Panc1 (cell line): ENCODE measurements around the gene ARHGAP25. TPM values are rescaled to one million over a fixed set of nuclear protein-coding genes. Genes with fewer than 3 reads are reported as not detected.

Experiments
- ATAC-seq: fragments of 200-7000 bp; cut with Tn5 transposase; 2 replicates; pipeline ENCODE4 v1.9.1; 2020; ENCODE audit warnings: mild to moderate bottlenecking, moderate library complexity
- BruUV-seq: library from RNA; stranded (reverse); fragments of 400-500 nt; replicated peaks from 2 replicates; lab custom pipeline; 2021; lab: Mats Ljungman, UMichigan
- CTCF ChIA-PET: fragments of 300-600 bp; sonication (Branson Sonifier 250); formaldehyde crosslinking; loops from one replicate; lab custom pipeline; 2022; ENCODE audit warnings: antibody characterized with exemption; lab: Charles Lee
- POLR2A ChIA-PET: fragments of 300-600 bp; sonication (Branson Sonifier 250); formaldehyde crosslinking; loops from one replicate; lab custom pipeline; 2022; ENCODE audit warnings: antibody characterized with exemption; lab: Charles Lee
- DNase-seq: peaks from one replicate; pipeline ENCODE4 v3.0.0-alpha.2; 2010; ENCODE audit warnings: low read depth, low spot score
- H3K27ac ChIP-seq: 2 replicates; pipeline ENCODE4 v1.5.1; 2011; ENCODE audit warnings: mild to moderate bottlenecking, low read length, inconsistent platforms
- H3K27me3 ChIP-seq: fragments of 200-500 bp; sonication (Bioruptor generic); 2 replicates; pipeline ENCODE4 v1.6.0; 2014; ENCODE audit warnings: low read length, inconsistent platforms; ENCODE audit not compliant: control insufficient read depth, insufficient read depth
- H3K36me3 ChIP-seq: fragments of 200-500 bp; sonication (Bioruptor generic); 2 replicates; pipeline ENCODE4 v1.5.1; 2014; ENCODE audit warnings: inconsistent platforms, mild to moderate bottlenecking, low read length, moderate library complexity; ENCODE audit not compliant: control insufficient read depth, insufficient read depth
- H3K4me1 ChIP-seq: 2 replicates; pipeline ENCODE4 v1.5.1; 2011; ENCODE audit warnings: inconsistent platforms, mild to moderate bottlenecking, low read length, moderate library complexity; ENCODE audit not compliant: control insufficient read depth, insufficient read depth
- H3K4me3 ChIP-seq, 2 experiments: 2 replicates each; pipeline ENCODE4 v1.5.1; 2011 to 2012; ENCODE audit warnings: low read depth in 2 of 2, low read length in 2 of 2, mild to moderate bottlenecking in 2 of 2, inconsistent platforms in 1 of 2, moderate library complexity in 1 of 2
- H3K9me3 ChIP-seq: fragments of 200-500 bp; sonication (Bioruptor generic); 2 replicates; pipeline ENCODE4 v1.5.1; 2014; ENCODE audit warnings: low read depth, mild to moderate bottlenecking, inconsistent platforms, low read length, moderate library complexity; ENCODE audit not compliant: control insufficient read depth, insufficient read depth
- POLR2AphosphoS5 ChIP-seq: IDR thresholded peaks from 2 replicates; pipeline ENCODE4 v1.6.1; 2012; ENCODE audit warnings: mild to moderate bottlenecking, low read depth, low read length, moderate library complexity
- SIN3A ChIP-seq: IDR thresholded peaks from 2 replicates; pipeline ENCODE4 v1.6.1; 2012; ENCODE audit warnings: low read depth, mild to moderate bottlenecking, low read length, moderate library complexity, borderline replicate concordance; ENCODE audit not compliant: insufficient read depth
- TCF7L2 ChIP-seq: IDR thresholded peaks from 2 replicates; pipeline ENCODE4 v1.6.1; 2011; ENCODE audit warnings: mild to moderate bottlenecking, low read depth, low read length, inconsistent platforms
- in situ Hi-C: cut with HindIII; loops from 2 replicates; pipeline ENCODE4 v1.10.0; 2016; ENCODE audit warnings: low sequenced_read_pairs, low pct_unique_long_range_greater_than_20kb
- intact Hi-C: fragments of 100-400 bp; cut with micrococcal nuclease; formaldehyde crosslinking; loops from one replicate; pipeline ENCODE4 v1.10.0; 2022; ENCODE audit not compliant: unreplicated experiment
- total RNA-seq: library from RNA; stranded (reverse); gene quantifications from one replicate; pipeline ENCODE4 v1.2.1, GENCODE V29; 2021; ENCODE audit not compliant: unreplicated experiment
- TF ChIP-seq, protein P1 (sequence below): fragments of 450-650 bp; IDR thresholded peaks from 2 replicates; pipeline ENCODE4 v1.5.1; 2017; ENCODE audit warnings: mild to moderate bottlenecking
- TF ChIP-seq, protein P2 (sequence below), 2 experiments: IDR thresholded peaks; 2 replicates each; pipeline ENCODE4 v1.6.1; 2011 to 2012; ENCODE audit warnings: low read depth in 2 of 2, control low read depth in 1 of 2, low read length in 1 of 2, mild to moderate bottlenecking in 1 of 2, moderate library complexity in 1 of 2; ENCODE audit not compliant: insufficient read depth in 1 of 2

The ARHGAP25 gene
- total RNA-seq, 1 experiment from 2014 or later: 0.49 TPM

DNA sequence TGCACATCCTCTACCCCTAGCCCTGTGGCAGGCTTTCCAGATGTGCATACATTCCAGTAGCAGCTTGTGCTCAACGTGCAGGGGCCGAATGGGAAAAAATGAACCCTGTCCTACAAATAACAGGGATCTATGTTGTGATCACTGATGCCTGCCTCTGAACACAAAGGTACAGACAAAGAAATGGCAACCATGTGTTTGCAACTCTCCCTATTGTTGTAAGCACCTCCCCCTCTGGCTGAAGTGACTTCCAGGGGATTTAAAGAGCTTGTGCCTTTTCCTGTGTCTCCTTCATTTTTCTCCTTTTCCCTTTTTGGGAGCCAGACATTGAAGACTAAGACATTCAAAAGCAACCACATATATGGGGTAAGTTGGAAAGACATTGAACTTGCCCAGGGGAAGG lies 21.6 kb downstream of the ARHGAP25 start:
- H3K4me1 ChIP-seq: no peaks in the 10 kb centered on the region
- H3K36me3 ChIP-seq: no peaks in the 10 kb centered on the region
- TF ChIP-seq POLR2AphosphoS5 (no peak), SIN3A (no peak), TCF7L2 (no peak)
- TF ChIP-seq, protein P1, sequence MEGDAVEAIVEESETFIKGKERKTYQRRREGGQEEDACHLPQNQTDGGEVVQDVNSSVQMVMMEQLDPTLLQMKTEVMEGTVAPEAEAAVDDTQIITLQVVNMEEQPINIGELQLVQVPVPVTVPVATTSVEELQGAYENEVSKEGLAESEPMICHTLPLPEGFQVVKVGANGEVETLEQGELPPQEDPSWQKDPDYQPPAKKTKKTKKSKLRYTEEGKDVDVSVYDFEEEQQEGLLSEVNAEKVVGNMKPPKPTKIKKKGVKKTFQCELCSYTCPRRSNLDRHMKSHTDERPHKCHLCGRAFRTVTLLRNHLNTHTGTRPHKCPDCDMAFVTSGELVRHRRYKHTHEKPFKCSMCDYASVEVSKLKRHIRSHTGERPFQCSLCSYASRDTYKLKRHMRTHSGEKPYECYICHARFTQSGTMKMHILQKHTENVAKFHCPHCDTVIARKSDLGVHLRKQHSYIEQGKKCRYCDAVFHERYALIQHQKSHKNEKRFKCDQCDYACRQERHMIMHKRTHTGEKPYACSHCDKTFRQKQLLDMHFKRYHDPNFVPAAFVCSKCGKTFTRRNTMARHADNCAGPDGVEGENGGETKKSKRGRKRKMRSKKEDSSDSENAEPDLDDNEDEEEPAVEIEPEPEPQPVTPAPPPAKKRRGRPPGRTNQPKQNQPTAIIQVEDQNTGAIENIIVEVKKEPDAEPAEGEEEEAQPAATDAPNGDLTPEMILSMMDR: no peak
- TF ChIP-seq, protein P2, sequence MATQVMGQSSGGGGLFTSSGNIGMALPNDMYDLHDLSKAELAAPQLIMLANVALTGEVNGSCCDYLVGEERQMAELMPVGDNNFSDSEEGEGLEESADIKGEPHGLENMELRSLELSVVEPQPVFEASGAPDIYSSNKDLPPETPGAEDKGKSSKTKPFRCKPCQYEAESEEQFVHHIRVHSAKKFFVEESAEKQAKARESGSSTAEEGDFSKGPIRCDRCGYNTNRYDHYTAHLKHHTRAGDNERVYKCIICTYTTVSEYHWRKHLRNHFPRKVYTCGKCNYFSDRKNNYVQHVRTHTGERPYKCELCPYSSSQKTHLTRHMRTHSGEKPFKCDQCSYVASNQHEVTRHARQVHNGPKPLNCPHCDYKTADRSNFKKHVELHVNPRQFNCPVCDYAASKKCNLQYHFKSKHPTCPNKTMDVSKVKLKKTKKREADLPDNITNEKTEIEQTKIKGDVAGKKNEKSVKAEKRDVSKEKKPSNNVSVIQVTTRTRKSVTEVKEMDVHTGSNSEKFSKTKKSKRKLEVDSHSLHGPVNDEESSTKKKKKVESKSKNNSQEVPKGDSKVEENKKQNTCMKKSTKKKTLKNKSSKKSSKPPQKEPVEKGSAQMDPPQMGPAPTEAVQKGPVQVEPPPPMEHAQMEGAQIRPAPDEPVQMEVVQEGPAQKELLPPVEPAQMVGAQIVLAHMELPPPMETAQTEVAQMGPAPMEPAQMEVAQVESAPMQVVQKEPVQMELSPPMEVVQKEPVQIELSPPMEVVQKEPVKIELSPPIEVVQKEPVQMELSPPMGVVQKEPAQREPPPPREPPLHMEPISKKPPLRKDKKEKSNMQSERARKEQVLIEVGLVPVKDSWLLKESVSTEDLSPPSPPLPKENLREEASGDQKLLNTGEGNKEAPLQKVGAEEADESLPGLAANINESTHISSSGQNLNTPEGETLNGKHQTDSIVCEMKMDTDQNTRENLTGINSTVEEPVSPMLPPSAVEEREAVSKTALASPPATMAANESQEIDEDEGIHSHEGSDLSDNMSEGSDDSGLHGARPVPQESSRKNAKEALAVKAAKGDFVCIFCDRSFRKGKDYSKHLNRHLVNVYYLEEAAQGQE (IDR thresholded peaks at IDR 0.05; ENCODE audit: insufficient read depth in 1 of 2, low read depth in 2 of 2, low read length in 1 of 2): no peak
- no peak for ATAC-seq
- intact Hi-C loops (loop anchor here (10.0 kb wide), 1 partner anchor 79 kb away; no protein-coding TSS in a partner anchor), in situ Hi-C loops (no loop called here)
- no peak for DNase-seq
- no peak overlapping the region for H3K27ac ChIP-seq
- H3K27me3 ChIP-seq: no peaks in the 10 kb centered on the region
- BruUV-seq: no TSS peak
- no peaks in the 10 kb centered on the region for H3K9me3 ChIP-seq
- no peak overlapping the region for H3K4me3 ChIP-seq
- ChIA-PET POLR2A (no interaction called here), CTCF (no interaction called here)

DNA sequence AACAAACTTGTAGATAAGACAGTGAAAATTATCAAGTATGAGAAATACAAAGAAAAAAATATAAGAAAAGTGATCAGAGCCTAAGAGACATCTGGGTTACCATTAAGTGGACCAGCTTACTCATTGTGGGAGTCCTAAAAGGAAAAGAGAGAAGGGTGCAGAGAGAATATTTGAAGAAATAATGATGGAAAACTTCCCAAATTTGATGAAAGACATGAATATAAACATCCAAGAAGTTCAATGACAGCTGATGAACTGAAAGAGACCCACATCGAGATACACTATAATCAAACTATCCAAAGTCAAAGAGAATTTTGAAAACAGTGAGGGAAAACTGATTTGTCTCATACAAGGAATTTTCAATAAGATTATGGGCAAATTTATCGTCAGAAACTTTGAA lies 22.5 kb downstream of the ARHGAP25 start:
- DNase-seq (no peak), ATAC-seq (no peak)
- no peak overlapping the region for H3K4me3 ChIP-seq
- TF ChIP-seq POLR2AphosphoS5: no peak
- no peak for TF ChIP-seq SIN3A
- no peak for TF ChIP-seq TCF7L2
- TF ChIP-seq, protein P1: no peak
- TF ChIP-seq, protein P2 (IDR thresholded peaks at IDR 0.05; ENCODE audit: insufficient read depth in 1 of 2, low read depth in 2 of 2, low read length in 1 of 2): no peak
- intact Hi-C loops: loop anchor here (10.0 kb wide), 1 partner anchor 78 kb away; no protein-coding TSS in a partner anchor
- no TSS peak for BruUV-seq
- POLR2A ChIA-PET: no interaction called here
- CTCF ChIA-PET: no interaction called here
- no peaks in the 10 kb centered on the region for H3K9me3 ChIP-seq
- H3K36me3 ChIP-seq: no peaks in the 10 kb centered on the region
- H3K27ac ChIP-seq: no peak overlapping the region
- H3K4me1 ChIP-seq: no peaks in the 10 kb centered on the region
- no peaks in the 10 kb centered on the region for H3K27me3 ChIP-seq
- in situ Hi-C loops: no loop called here
